Measurements from ENCODE around the gene NOL3.

The NOL3 gene

GRCh38 chr16:67190448-67191399 is 20.4 kb downstream of the NOL3 start:
- no peak for DNase-seq

- DNase-seq: no peak
These were observed 21.2 kb downstream of the NOL3 start for GRCh38 chr16:67191411-67191994.

- DNase-seq: peak; percentile 55 to 89
These were observed 21.8 kb downstream of the NOL3 start, which contains the start of gene E2F4 for GRCh38 chr16:67191995-67192681. Gene E2F4, plus strand, starts transcription at chr16:67192155. Its CDS starts 73 bp downstream, at chr16:67192228.

GRCh38 chr16:67192781-67193361 is 22.5 kb downstream of the NOL3 start:
- no peak for DNase-seq

GRCh38 chr16:67193536-67193935 is 23.2 kb downstream of the NOL3 start:
- no peak for DNase-seq

- no peak for DNase-seq
These were observed 23.9 kb downstream of the NOL3 start for GRCh38 chr16:67194260-67194659.

GRCh38 chr16:67195676-67196075 is 25.3 kb downstream of the NOL3 start:
- no peak for DNase-seq

GRCh38 chr16:67196881-67197280 is 26.5 kb downstream of the NOL3 start:
- DNase-seq: no peak

GRCh38 chr16:67197704-67198103 is 27.4 kb downstream of the NOL3 start:
- DNase-seq: no peak

GRCh38 chr16:67198238-67198734 is 27.9 kb downstream of the NOL3 start:
- DNase-seq: peak; percentile 35 to 68

GRCh38 chr16:67199011-67199807 is 28.9 kb downstream of the NOL3 start, which contains the start of gene ELMO3:
Gene ELMO3, plus strand, starts transcription at chr16:67199131. Its CDS starts 196 bp downstream, at chr16:67199327.
- peak; percentile 11 to 69 for DNase-seq

- DNase-seq: peak; percentile 3 to 20
These were observed 29.5 kb downstream of the NOL3 start for GRCh38 chr16:67199808-67200198.

- no peak for DNase-seq
These were observed 30.2 kb downstream of the NOL3 start for GRCh38 chr16:67200491-67200890.

GRCh38 chr16:67201411-67202345 is 31.3 kb downstream of the NOL3 start:
- DNase-seq: no peak

GRCh38 chr16:67202426-67202825 is 32.1 kb downstream of the NOL3 start:
- no peak for DNase-seq

- no peak for DNase-seq
These were observed 32.7 kb downstream of the NOL3 start for GRCh38 chr16:67202956-67203493.

GRCh38 chr16:67204076-67204475 is 33.7 kb downstream of the NOL3 start:
- no peak for DNase-seq

GRCh38 chr16:67206129-67206837 is 35.9 kb downstream of the NOL3 start:
- DNase-seq: no peak

- no peak for DNase-seq
These were observed 36.5 kb downstream of the NOL3 start for GRCh38 chr16:67206838-67207248.
